NB4 (cell line): ENCODE data around the gene GFM2.

ENCODE experiments used
- POLR2A ChIP-seq: IDR thresholded peaks from 2 replicates; pipeline ENCODE4 v1.6.1; 2011; ENCODE audit warnings: mild to moderate bottlenecking; ENCODE audit not compliant: insufficient read length; ENCODE audit errors: extremely low read depth
- TF ChIP-seq, protein P1 (sequence below): IDR thresholded peaks from one replicate; pipeline ENCODE4 v1.5.1; 2012; ENCODE audit warnings: low read depth, low read length
- TF ChIP-seq, protein P2 (sequence below): IDR thresholded peaks from 2 replicates; pipeline ENCODE4 v1.6.1; 2011; ENCODE audit warnings: low read depth, low read length

DNA sequence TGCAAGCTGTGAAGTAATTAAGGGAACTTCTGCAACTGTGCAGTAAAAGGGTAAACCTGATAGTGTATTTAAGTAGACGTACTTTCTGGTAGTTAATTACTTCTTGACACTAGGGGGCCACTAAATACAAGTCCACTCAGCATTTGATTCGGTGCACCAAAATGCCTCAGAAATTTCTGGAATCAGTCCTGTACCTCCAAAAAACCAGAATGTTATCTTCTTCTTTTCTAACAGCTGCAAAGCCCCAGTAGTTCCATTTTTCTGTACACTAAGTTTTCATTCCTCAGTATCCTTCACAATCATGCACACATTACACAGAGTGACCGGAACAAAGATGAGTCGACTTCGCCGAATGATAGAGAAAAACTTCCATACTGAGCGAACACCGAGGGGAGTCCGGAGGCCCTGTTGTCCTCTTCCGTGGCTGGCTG is 484 bp downstream of the GFM2 start:
- TF ChIP-seq, protein P1, sequence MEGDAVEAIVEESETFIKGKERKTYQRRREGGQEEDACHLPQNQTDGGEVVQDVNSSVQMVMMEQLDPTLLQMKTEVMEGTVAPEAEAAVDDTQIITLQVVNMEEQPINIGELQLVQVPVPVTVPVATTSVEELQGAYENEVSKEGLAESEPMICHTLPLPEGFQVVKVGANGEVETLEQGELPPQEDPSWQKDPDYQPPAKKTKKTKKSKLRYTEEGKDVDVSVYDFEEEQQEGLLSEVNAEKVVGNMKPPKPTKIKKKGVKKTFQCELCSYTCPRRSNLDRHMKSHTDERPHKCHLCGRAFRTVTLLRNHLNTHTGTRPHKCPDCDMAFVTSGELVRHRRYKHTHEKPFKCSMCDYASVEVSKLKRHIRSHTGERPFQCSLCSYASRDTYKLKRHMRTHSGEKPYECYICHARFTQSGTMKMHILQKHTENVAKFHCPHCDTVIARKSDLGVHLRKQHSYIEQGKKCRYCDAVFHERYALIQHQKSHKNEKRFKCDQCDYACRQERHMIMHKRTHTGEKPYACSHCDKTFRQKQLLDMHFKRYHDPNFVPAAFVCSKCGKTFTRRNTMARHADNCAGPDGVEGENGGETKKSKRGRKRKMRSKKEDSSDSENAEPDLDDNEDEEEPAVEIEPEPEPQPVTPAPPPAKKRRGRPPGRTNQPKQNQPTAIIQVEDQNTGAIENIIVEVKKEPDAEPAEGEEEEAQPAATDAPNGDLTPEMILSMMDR, result peak; percentile 19
- no peak for TF ChIP-seq POLR2A
- TF ChIP-seq, protein P2, sequence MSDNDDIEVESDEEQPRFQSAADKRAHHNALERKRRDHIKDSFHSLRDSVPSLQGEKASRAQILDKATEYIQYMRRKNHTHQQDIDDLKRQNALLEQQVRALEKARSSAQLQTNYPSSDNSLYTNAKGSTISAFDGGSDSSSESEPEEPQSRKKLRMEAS, result no peak
